WI38 (cell line): ENCODE results near the gene TNIP1.

Source experiments
- H3K4me3 ChIP-seq: 2 replicates; pipeline ENCODE4 v1.5.1; 2011; ENCODE audit warnings: low read depth, mild to moderate bottlenecking, control low read depth, low read length
- CTCF ChIP-seq: IDR thresholded peaks from 2 replicates; pipeline ENCODE4 v1.5.1; 2012; ENCODE audit warnings: low read depth, mild to moderate bottlenecking, control low read depth, low read length

TNIP1 gene

DNA sequence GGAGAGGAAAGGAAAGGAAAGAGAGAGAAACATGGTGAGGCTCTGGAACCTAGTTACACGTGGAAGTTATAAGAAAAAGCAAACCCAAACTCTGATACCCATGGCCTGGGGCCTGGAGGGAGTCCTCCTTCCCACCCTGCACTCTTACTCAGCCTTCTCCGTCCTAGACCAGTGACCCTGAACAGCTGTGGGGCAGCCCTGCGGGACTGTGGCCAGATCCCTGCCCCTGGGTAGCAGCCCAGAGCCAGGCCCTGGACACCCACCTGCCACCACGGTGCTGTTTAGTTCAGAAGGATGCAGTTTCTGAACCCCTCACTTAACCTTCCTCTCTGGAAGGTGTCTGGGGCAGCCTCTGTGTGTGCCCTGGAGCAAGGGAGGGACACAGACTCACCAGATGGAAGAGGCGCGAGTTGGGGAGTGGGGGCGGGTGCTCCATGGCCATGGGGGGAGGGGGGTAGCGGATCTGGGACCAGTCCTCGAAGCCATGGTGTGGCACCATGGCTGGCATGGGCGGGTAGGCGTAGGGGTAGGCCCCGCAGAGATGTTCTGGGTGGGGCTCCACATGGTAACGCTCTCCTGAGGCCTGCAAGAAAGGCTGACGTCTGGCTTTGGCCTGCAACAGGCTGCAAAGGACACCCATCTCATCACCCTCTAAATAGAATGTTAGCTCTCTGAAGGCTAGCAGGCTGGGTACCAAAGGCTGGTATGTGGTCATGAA lies 47.5 kb downstream of the TNIP1 start:
- TF ChIP-seq CTCF: no peak

GRCh38 chr5:151031554-151031953 lies 49.3 kb downstream of the TNIP1 start:
- no peak for TF ChIP-seq CTCF
- H3K4me3 ChIP-seq: no peak overlapping the region

More for the DNA sequence above, 47.5 kb downstream of the TNIP1 start:
- no peak overlapping the region for H3K4me3 ChIP-seq

- no peak overlapping the region for H3K4me3 ChIP-seq
- no peak for TF ChIP-seq CTCF
These were observed 50.5 kb downstream of the TNIP1 start for GRCh38 chr5:151030379-151030778.

- H3K4me3 ChIP-seq: no peak overlapping the region
- no peak for TF ChIP-seq CTCF
These were observed 50.8 kb downstream of the TNIP1 start for GRCh38 chr5:151030056-151030336.

DNA sequence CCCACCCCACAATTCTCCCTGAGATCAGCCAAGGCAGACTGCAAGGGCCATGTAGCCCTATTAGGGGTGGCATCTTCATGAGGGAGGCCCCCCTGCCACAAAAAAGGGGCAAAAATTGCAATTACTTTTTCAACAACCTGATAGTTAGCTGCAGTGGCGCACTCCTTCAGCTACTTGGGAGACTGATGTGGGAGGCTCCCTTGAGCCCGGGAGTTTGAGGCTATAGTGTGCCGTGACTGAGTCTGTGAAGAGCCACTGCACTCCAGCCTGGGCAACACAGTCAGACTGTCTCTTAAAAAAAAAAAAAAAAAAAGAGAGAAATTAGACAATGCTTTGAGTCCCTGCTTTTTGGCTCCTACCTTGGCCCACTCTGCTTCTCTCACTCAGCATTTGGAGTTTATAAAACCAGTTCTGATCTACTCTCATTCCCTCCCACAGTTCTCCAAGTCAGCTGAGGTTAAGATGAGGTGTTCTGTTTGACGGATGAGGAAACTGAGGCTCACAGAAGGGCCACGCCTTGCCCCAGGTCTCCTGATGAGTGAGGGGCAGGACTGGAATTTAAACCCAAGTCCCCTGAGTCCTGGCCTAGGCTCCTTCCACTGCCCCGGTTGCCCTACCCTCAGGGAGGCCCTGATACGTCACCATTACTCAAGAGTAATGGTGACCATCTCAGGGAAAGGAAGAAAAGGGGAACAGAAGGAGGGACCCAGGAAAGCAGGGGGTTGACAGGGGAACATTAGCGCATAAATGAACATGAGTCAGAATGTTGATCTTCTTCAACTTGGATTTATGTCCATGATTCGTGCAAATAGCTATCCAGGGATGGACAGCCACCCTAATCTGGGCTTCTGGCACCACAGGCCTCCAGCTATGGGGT lies 51.4 kb downstream of the TNIP1 start:
- TF ChIP-seq CTCF: no peak
- H3K4me3 ChIP-seq: no peak overlapping the region

- TF ChIP-seq CTCF: no peak
- no peak overlapping the region for H3K4me3 ChIP-seq
These were observed 52.1 kb downstream of the TNIP1 start for GRCh38 chr5:151028717-151029116.

- H3K4me3 ChIP-seq: no peak overlapping the region
- TF ChIP-seq CTCF: no peak
These were observed 52.8 kb downstream of the TNIP1 start for GRCh38 chr5:151027961-151028479.
